Suppressor macrophage treated with lipopolysaccharide for 4 hours (primary cell): ENCODE results near the gene TRMO.
"Not testable (repeated sequence)": the region's sequence is repeated elsewhere in the genome, so short reads cannot be mapped to it uniquely, and the experiment has no call there.

Experiments used
- DNase-seq: peaks from one replicate; pipeline ENCODE4 v3.0.0-alpha.2; 2020

Gene TRMO

GRCh38 chr9:97921959-97922724, at the start of gene TRMO:
TSS of gene TRMO (minus strand) at chr9:97922500. CDS start at chr9:97922493, 7 bp downstream.
- peak; percentile 99 for DNase-seq

- no peak for DNase-seq
These were observed 47.9 kb upstream of the TRMO start for GRCh38 chr9:97970165-97970564.

- DNase-seq, result no peak
These were observed 46.7 kb upstream of the TRMO start for GRCh38 chr9:97969014-97969413.

- no peak for DNase-seq
These were observed 44.2 kb upstream of the TRMO start for GRCh38 chr9:97966493-97966892.

GRCh38 chr9:97964901-97965300, 42.6 kb upstream of the TRMO start:
- no peak for DNase-seq

GRCh38 chr9:97963232-97963631, 40.9 kb upstream of the TRMO start:
- no peak for DNase-seq

- DNase-seq, result no peak
These were observed 40.3 kb upstream of the TRMO start for GRCh38 chr9:97962575-97962974.

GRCh38 chr9:97962136-97962535, 39.8 kb upstream of the TRMO start:
- no peak for DNase-seq

GRCh38 chr9:97961361-97961760, 39.1 kb upstream of the TRMO start:
- DNase-seq, result no peak

GRCh38 chr9:97960678-97961328, 38.5 kb upstream of the TRMO start:
- DNase-seq, result not testable (repeated sequence)

- no peak for DNase-seq
These were observed 37.3 kb upstream of the TRMO start for GRCh38 chr9:97959585-97959984.

- no peak for DNase-seq
These were observed 36.7 kb upstream of the TRMO start for GRCh38 chr9:97958812-97959511.

GRCh38 chr9:97956331-97956730, 34.0 kb upstream of the TRMO start:
- DNase-seq, result no peak

GRCh38 chr9:97954550-97954989, 32.3 kb upstream of the TRMO start:
- DNase-seq, result peak; percentile 15

GRCh38 chr9:97950873-97951272, 28.6 kb upstream of the TRMO start:
- not testable (repeated sequence) for DNase-seq

- not testable (repeated sequence) for DNase-seq
These were observed 24.8 kb upstream of the TRMO start for GRCh38 chr9:97947094-97947493.

- DNase-seq, result not testable (repeated sequence)
These were observed 23.2 kb upstream of the TRMO start for GRCh38 chr9:97945470-97945869.

- DNase-seq, result no peak
These were observed 22.3 kb upstream of the TRMO start for GRCh38 chr9:97944612-97945011.

GRCh38 chr9:97943308-97943855, 21.1 kb upstream of the TRMO start:
- DNase-seq, result no peak

GRCh38 chr9:97941323-97941722, 19.0 kb upstream of the TRMO start:
- no peak for DNase-seq

- DNase-seq, result no peak
These were observed 18.4 kb upstream of the TRMO start for GRCh38 chr9:97940741-97941140.

GRCh38 chr9:97940233-97940632, 17.9 kb upstream of the TRMO start:
- no peak for DNase-seq

GRCh38 chr9:97938081-97938644, 15.9 kb upstream of the TRMO start, which contains the start of gene HEMGN:
TSS of gene HEMGN (minus strand) at chr9:97938172. CDS start at chr9:97938136, 36 bp downstream.
- DNase-seq, result no peak
